ENCODE measurements around the gene ITGA11.
A peak's percentile ranks its signal among the peaks of the same experiment; 100 is the strongest.

ITGA11 gene

GRCh38 chr15:68285259-68285980 is 146.5 kb downstream of the ITGA11 start:
- H3K4me3 ChIP-seq (ENCODE audit: low read length) = no peak overlapping the region
- H3K4me1 ChIP-seq (ENCODE audit: control insufficient read depth, insufficient read depth, low read length) = peaks cover 8% of the 10 kb centered on the region
- H3K9me3 ChIP-seq (ENCODE audit: control insufficient read depth, low read length) = no peaks in the 10 kb centered on the region
- H3K9ac ChIP-seq (ENCODE audit: low read length) = no peak overlapping the region
- H3K27me3 ChIP-seq (ENCODE audit: control insufficient read depth, insufficient read depth, low read length) = no peaks in the 10 kb centered on the region
- H3K36me3 ChIP-seq (ENCODE audit: control insufficient read depth, insufficient read depth, low read length) = no peaks in the 10 kb centered on the region

- Histone ChIP-seq H3K4me3 (ENCODE audit: low read length) (no peak overlapping the region), H3K4me1 (ENCODE audit: control insufficient read depth, insufficient read depth, low read length) (peaks cover 15% of the 10 kb centered on the region), H3K9me3 (ENCODE audit: control insufficient read depth, low read length) (no peaks in the 10 kb centered on the region), H3K36me3 (ENCODE audit: control insufficient read depth, insufficient read depth, low read length) (no peaks in the 10 kb centered on the region), H3K27me3 (ENCODE audit: control insufficient read depth, insufficient read depth, low read length) (no peaks in the 10 kb centered on the region), H3K9ac (ENCODE audit: low read length) (no peak overlapping the region)
Measured at GRCh38 chr15:68284616-68285258, 147.2 kb downstream of the ITGA11 start.

- Histone ChIP-seq H3K9me3 (ENCODE audit: control insufficient read depth, low read length) (no peaks in the 10 kb centered on the region), H3K9ac (ENCODE audit: low read length) (no peak overlapping the region), H3K4me3 (ENCODE audit: low read length) (no peak overlapping the region), H3K36me3 (ENCODE audit: control insufficient read depth, insufficient read depth, low read length) (no peaks in the 10 kb centered on the region), H3K27me3 (ENCODE audit: control insufficient read depth, insufficient read depth, low read length) (no peaks in the 10 kb centered on the region), H3K4me1 (ENCODE audit: control insufficient read depth, insufficient read depth, low read length) (peaks cover 17% of the 10 kb centered on the region)
Measured at GRCh38 chr15:68283401-68283800, 148.6 kb downstream of the ITGA11 start.

- H3K36me3 ChIP-seq (ENCODE audit: control insufficient read depth, insufficient read depth, low read length) = no peaks in the 10 kb centered on the region
- no peak overlapping the region for H3K4me3 ChIP-seq (ENCODE audit: low read length)
- H3K9ac ChIP-seq (ENCODE audit: low read length) = peak overlapping the region; percentile 3
- peaks cover 23% of the 10 kb centered on the region for H3K4me1 ChIP-seq (ENCODE audit: control insufficient read depth, insufficient read depth, low read length)
- H3K9me3 ChIP-seq (ENCODE audit: control insufficient read depth, low read length) = no peaks in the 10 kb centered on the region
- H3K27me3 ChIP-seq (ENCODE audit: control insufficient read depth, insufficient read depth, low read length) = no peaks in the 10 kb centered on the region
Measured at GRCh38 chr15:68281008-68281407, 151.0 kb downstream of the ITGA11 start.

GRCh38 chr15:68279779-68280753 is 151.9 kb downstream of the ITGA11 start:
- no peaks in the 10 kb centered on the region for H3K36me3 ChIP-seq (ENCODE audit: control insufficient read depth, insufficient read depth, low read length)
- H3K4me3 ChIP-seq (ENCODE audit: low read length) = no peak overlapping the region
- peaks cover 23% of the 10 kb centered on the region for H3K4me1 ChIP-seq (ENCODE audit: control insufficient read depth, insufficient read depth, low read length)
- H3K9ac ChIP-seq (ENCODE audit: low read length) = peak overlapping the region; percentile 3
- no peaks in the 10 kb centered on the region for H3K27me3 ChIP-seq (ENCODE audit: control insufficient read depth, insufficient read depth, low read length)
- no peaks in the 10 kb centered on the region for H3K9me3 ChIP-seq (ENCODE audit: control insufficient read depth, low read length)

- no peaks in the 10 kb centered on the region for H3K27me3 ChIP-seq (ENCODE audit: control insufficient read depth, insufficient read depth, low read length)
- peak overlapping the region; percentile 58 for H3K4me3 ChIP-seq (ENCODE audit: low read length)
- no peaks in the 10 kb centered on the region for H3K36me3 ChIP-seq (ENCODE audit: control insufficient read depth, insufficient read depth, low read length)
- H3K9me3 ChIP-seq (ENCODE audit: control insufficient read depth, low read length) = no peaks in the 10 kb centered on the region
- H3K4me1 ChIP-seq (ENCODE audit: control insufficient read depth, insufficient read depth, low read length) = peaks cover 22% of the 10 kb centered on the region
- H3K9ac ChIP-seq (ENCODE audit: low read length) = peak overlapping the region; percentile 97
Measured at GRCh38 chr15:68278595-68279405, 153.2 kb downstream of the ITGA11 start.

GRCh38 chr15:68278345-68278594 is 153.7 kb downstream of the ITGA11 start:
- no peaks in the 10 kb centered on the region for H3K27me3 ChIP-seq (ENCODE audit: control insufficient read depth, insufficient read depth, low read length)
- H3K36me3 ChIP-seq (ENCODE audit: control insufficient read depth, insufficient read depth, low read length) = no peaks in the 10 kb centered on the region
- no peaks in the 10 kb centered on the region for H3K9me3 ChIP-seq (ENCODE audit: control insufficient read depth, low read length)
- H3K4me3 ChIP-seq (ENCODE audit: low read length) = peak overlapping the region; percentile 58
- H3K9ac ChIP-seq (ENCODE audit: low read length) = peak overlapping the region; percentile 97
- peaks cover 22% of the 10 kb centered on the region for H3K4me1 ChIP-seq (ENCODE audit: control insufficient read depth, insufficient read depth, low read length)

- peak within 1 kb of the TSS; percentile 58 for H3K4me3 ChIP-seq (ENCODE audit: low read length)
- H3K36me3 ChIP-seq (ENCODE audit: control insufficient read depth, insufficient read depth, low read length) = no peaks in the 10 kb centered on the region
- H3K4me1 ChIP-seq (ENCODE audit: control insufficient read depth, insufficient read depth, low read length) = peaks cover 25% of the 10 kb centered on the region
- no peaks in the 10 kb centered on the region for H3K9me3 ChIP-seq (ENCODE audit: control insufficient read depth, low read length)
- peak within 1 kb of the TSS; percentile 97 for H3K9ac ChIP-seq (ENCODE audit: low read length)
- H3K27me3 ChIP-seq (ENCODE audit: control insufficient read depth, insufficient read depth, low read length) = no peaks in the 10 kb centered on the region
Measured at GRCh38 chr15:68277603-68278344, 154.2 kb downstream of the ITGA11 start, which contains the start of gene FEM1B. FEM1B (plus strand) TSS chr15:68277745; CDS start chr15:68278418, 673 bp downstream.

GRCh38 chr15:68277131-68277602 is 154.8 kb downstream of the ITGA11 start:
- Histone ChIP-seq H3K4me3 (ENCODE audit: low read length) (peak overlapping the region; percentile 58), H3K36me3 (ENCODE audit: control insufficient read depth, insufficient read depth, low read length) (no peaks in the 10 kb centered on the region), H3K27me3 (ENCODE audit: control insufficient read depth, insufficient read depth, low read length) (no peaks in the 10 kb centered on the region), H3K9me3 (ENCODE audit: control insufficient read depth, low read length) (no peaks in the 10 kb centered on the region), H3K9ac (ENCODE audit: low read length) (peak overlapping the region; percentile 97), H3K4me1 (ENCODE audit: control insufficient read depth, insufficient read depth, low read length) (peaks cover 25% of the 10 kb centered on the region)

- H3K27me3 ChIP-seq (ENCODE audit: control insufficient read depth, insufficient read depth, low read length) = no peaks in the 10 kb centered on the region
- H3K4me3 ChIP-seq (ENCODE audit: low read length) = peak overlapping the region; percentile 58
- H3K4me1 ChIP-seq (ENCODE audit: control insufficient read depth, insufficient read depth, low read length) = peaks cover 28% of the 10 kb centered on the region
- no peaks in the 10 kb centered on the region for H3K36me3 ChIP-seq (ENCODE audit: control insufficient read depth, insufficient read depth, low read length)
- no peaks in the 10 kb centered on the region for H3K9me3 ChIP-seq (ENCODE audit: control insufficient read depth, low read length)
- peak overlapping the region; percentile 97 for H3K9ac ChIP-seq (ENCODE audit: low read length)
Measured at GRCh38 chr15:68276668-68277067, 155.3 kb downstream of the ITGA11 start.
